ENCODE measurements around the gene MARCO.
"Not testable (repeated sequence)": the region's sequence is repeated elsewhere in the genome, so short reads cannot be mapped to it uniquely, and the experiment has no call there.

MARCO gene

GRCh38 chr2:118929059-118929458, 12.9 kb upstream of the MARCO start:
- DNase-seq (ENCODE audit: low read depth, low spot score) = no peak

DNA sequence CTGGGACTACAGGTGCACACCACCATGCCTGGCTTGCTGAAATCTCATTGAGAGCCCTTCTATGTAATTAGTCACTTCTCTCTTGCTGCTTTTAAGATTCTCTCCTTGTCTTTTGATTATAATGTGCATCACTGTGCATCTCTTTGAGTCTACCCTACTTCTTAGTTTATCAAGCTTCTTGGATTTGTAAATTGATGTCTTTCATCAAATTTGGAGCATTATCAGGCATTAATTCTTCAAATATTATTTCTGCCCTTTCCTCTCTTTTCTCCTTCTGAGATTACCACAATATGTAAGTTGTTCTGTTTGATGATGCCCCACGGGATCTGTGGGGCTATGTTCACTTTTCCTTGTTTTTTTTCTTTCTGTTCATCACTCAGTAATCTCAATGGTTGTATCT, 9.0 kb upstream of the MARCO start:
- no peak for DNase-seq (ENCODE audit: low read depth, low spot score)

DNA sequence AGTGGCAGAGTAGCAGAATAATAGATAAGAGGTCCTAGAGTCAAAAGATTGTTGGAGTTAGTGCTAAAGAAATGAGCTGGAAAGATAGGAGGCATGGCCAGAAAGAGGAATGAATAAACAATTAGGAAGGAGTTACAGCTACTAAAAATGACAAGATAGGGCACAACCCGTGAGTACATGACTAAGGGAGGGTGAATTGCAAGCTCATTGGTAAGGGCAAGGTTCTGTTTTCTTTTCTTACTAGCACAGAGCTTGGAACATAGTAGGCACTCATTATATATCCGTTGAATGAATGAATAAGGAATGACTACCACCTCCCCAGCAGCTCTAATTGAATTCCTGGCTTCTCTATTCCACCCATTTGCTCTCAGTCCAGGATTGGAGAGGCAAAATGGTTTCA, 5.7 kb upstream of the MARCO start:
- no peak for DNase-seq (ENCODE audit: low read depth, low spot score)

DNA sequence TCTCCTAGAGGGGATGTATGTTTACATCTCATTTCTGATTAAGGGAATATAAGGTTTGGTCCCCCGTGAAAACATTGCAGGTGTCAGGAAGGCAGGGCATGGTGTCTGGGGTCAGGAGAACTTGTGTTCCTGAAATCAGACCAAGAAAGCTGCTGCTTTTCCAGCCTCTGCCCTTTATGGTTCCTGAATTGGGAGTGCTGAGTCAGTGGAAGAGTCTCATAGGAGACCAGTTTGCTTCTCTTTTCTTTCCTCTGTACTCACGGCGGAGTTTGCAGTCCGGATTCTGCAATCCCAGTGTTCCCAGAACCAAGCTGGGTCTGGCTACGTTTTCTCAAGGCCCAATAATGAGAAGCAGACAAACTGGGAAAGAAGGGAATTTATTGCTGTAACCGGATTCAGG, 5.1 kb upstream of the MARCO start:
- DNase-seq (ENCODE audit: low read depth, low spot score) = no peak

GRCh38 chr2:118937817-118938216, 4.2 kb upstream of the MARCO start:
- DNase-seq (ENCODE audit: low read depth, low spot score) = no peak

DNA sequence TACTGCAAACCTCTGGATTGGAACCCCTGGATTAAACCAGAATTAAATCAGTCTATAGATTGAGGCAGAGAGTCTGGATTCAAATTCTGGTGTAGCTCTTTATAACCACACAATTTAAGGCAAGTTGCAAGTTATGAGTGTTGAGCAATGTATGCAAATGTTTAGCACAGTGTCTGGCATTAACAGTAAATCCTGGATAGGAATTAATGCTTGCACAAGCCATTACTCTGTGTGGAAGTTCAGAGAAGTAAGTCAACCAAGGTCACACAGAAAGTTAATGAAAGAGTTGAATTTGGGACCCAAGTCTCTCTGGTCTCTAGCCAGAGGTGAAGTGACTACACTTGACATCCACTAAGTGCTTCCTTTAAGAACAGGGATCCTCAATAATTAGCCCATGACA, 2.0 kb upstream of the MARCO start:
- DNase-seq (ENCODE audit: low read depth, low spot score) = no peak

DNA sequence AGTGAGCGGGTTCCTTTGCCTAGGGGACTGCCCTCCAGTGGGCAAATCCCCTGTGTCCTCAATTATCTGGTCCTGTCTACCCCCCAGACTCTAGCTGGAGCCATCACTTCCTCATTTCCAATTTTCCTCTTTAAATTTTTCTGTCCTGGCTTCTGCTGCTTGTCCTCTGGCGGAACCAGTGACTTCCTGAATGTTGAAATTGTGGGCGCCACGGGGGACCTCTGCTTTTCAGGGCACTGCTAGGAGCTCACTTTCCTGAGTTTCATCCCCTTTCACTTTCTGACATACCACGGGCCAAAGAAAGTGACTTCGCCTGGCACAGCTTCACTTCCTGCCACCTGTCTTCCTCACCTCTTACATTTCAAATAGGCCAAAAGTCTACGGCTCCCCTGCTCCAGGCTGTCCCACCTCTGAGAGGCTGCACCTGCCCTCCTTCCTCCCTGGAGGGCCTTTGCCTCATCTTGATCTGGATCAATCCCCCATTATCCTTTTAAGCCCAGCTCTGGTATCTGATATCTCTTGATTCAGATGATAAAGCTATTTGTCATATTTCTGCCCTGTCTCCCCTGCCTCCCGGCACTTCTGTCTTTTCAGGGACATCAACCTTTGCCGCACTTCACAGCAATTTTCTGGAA, 1.4 kb upstream of the MARCO start:
- DNase-seq (ENCODE audit: low read depth, low spot score) = no peak

- no peak for DNase-seq (ENCODE audit: low read depth, low spot score)
Observed at GRCh38 chr2:118943286-118943685, 1.3 kb downstream of the MARCO start.

- DNase-seq (ENCODE audit: low read depth, low spot score) = no peak
Observed at GRCh38 chr2:118945881-118946280, 3.9 kb downstream of the MARCO start.

- DNase-seq (ENCODE audit: low read depth, low spot score) = not testable (repeated sequence)
Observed at GRCh38 chr2:118948266-118948665, 6.3 kb downstream of the MARCO start.

GRCh38 chr2:118954297-118955060, 12.5 kb downstream of the MARCO start:
- DNase-seq (ENCODE audit: low read depth, low spot score) = no peak

DNA sequence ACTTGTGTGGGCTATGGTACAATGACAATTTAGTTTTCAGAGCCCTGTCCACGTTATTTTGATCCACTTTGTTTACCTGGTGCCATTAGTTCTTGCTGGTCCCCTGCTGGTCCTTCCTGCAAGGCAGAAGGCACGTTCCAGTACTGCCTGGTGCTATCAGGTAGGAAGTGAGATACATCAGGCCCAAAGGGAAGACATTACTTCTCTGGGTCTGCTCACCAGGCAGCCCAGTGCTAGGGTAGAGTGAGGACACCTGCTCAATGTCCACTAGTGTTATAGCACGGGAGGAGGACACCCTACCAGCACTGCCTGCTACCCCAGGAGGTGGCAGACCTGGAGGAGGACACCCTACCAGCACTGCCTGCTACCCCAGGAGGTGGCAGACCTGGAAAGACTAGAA, 23.7 kb downstream of the MARCO start:
- no peak for DNase-seq (ENCODE audit: low read depth, low spot score)

- no peak for DNase-seq (ENCODE audit: low read depth, low spot score)
Observed at GRCh38 chr2:118967124-118967880, 25.3 kb downstream of the MARCO start.

GRCh38 chr2:118968042-118968441, 26.0 kb downstream of the MARCO start:
- no peak for DNase-seq (ENCODE audit: low read depth, low spot score)

DNA sequence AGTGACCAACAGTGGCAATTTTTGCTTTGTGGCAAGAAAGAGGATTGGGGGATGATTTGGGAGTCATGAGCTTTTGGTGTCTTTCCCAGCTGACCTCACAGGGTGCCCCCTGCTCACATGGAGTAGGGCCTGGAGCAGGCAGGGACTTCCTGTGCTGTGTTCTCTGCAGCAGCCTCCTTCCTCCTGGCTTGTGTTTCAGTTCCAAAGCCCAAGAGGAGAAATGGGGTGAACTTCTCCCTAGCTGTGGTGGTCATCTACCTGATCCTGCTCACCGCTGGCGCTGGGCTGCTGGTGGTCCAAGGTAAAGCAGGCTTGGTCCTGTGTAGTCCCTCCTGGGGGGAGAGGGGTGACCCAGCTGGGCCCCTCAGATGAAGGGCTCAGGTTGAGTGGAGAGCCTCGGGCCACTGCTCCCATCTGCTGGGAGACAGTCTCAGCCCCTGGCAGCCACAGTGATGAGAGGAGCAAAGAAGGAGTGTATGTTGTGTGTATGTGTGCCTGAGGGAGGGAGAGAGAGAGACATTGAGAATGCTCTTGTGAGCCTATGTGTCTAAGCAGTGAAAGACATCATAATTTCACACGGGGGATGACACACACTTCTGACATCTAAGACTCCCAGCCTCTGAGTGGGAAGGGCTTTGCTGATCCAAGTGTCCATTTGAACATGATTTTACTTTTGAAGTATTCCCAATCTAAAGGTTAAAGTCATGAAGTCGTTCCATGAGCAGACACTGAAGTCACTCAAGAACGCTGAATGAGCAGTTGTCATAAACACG, 27.2 kb downstream of the MARCO start:
- DNase-seq (ENCODE audit: low read depth, low spot score) = no peak

DNA sequence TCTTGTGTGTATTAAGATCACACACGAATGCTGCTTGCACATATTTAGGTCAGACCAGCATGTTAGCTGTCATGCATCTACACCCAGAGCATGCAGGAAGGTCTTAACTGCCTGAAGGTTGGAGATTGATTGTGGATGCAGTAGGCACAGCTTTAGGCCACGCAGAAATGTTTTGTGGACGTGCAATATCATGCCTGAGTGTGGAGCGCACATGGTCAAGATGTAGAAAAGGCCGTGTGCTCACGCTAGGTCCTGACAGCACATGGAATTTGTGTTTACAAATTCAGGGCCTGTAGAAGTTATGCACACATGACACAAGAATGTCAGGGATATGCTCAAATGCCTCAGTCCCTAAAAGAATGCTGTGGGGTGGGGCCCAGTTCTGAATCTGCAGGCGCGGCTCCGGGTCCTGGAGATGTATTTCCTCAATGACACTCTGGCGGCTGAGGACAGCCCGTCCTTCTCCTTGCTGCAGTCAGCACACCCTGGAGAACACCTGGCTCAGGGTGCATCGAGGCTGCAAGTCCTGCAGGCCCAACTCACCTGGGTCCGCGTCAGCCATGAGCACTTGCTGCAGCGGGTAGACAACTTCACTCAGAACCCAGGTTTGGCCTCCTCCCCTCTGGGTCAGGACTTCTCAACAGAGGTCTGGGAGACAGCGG, 27.9 kb downstream of the MARCO start:
- DNase-seq (ENCODE audit: low read depth, low spot score) = no peak

DNA sequence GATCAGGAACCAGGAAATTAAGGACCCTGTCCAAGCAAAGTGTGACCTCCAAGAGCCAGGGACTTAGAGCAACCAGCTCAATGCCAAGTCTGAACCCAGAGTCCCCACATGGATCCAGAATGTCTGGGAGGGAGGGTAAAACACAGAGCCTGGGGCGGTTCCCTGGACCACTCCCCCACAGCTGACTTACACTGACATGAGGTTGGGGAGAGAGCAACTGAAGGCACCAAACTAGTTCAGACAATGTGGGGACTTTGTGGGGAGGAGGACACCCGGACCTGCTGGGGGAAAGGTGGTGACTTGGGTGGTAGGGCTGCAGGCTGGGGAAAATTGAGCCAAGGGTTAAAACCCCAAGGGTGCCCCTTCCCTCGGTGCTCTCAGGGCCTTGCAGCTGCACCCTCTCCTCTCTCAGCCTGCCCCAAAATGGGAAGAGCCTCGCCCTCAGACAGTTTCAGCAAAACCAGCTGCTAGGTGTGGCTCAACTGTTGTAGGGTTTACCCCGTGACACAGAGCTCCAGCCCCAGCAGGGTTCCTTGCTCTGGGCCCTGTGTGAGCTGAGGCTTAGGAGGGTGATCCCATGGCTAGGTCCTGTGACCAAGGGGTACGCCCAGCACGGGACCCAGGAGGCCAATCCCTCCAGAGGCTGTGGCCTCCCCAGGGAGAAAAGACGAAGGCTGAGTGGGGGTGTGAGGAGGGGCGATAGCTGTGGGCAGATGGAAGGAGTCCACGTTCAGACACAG, 28.6 kb downstream of the MARCO start:
- no peak for DNase-seq (ENCODE audit: low read depth, low spot score)

DNA sequence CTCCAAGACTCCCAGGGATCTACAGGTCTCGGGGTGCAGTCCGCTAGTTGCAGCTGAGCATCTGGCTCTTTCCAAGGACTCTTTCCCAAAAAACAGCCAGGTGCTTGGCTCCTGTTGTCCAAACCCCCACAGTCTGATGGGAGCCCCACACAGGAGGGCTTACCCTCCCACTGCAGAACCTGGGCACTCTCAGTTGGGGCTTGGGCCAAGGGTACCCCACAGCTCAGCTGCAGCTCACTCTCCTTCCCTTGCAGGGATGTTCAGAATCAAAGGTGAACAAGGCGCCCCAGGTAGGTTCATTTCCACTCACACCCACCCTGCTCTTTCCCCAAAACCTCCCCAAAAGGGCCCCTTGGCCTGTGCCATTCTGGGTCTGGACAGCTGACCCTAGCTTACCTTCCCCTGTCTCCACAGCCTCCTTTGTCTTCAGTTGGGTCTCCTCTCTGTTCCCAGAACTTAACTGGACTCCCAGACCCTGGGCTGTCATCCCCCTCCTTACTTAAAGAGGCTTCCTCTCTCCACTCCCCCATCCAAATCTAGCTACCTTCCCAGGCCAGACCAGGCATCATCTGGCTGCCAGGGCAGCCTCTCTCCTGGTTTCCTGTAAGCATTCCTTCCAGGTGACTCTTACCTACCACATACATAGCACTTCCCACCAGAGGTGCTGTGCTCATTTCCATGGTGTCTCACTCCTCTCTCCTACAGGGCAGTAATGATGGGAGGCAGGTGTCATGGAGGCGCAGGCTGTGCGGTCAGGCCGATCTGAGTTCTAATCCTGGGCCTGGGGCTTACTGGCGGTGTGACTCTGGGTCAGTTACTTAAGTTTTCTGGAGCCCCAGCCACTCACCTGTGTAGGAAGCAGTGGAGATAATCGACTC, 29.5 kb downstream of the MARCO start:
- no peak for DNase-seq (ENCODE audit: low read depth, low spot score)

- no peak for DNase-seq (ENCODE audit: low read depth, low spot score)
Observed at GRCh38 chr2:118973542-118973951, 31.6 kb downstream of the MARCO start.

Data from smooth muscle cell of the brain vasculature (primary cell).